ENCODE data around the gene SCARF2.
"Not testable (repeated sequence)": the region's sequence is repeated elsewhere in the genome, so short reads cannot be mapped to it uniquely, and the experiment has no call there.

The SCARF2 gene

DNA sequence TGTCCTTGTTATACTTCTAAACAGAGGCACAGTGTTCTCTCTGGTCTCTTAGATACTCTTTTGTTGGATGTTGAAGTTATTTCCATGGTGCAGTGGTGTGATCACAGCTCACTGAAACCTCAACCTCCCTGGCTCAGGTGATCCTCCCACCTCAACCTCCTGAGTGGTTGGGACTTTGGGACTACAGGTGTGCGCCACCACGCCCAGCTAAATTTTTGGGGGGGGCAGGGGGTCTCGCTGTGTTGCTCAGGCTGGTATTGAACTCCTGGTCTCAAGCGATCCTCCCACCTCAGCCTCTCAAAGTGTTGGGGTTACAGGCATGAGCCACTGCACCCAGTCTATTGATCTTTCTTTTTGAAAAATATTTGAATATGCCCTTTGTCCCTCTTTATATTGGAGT, 28.7 kb downstream of the SCARF2 start:
- DNase-seq = no peak

DNA sequence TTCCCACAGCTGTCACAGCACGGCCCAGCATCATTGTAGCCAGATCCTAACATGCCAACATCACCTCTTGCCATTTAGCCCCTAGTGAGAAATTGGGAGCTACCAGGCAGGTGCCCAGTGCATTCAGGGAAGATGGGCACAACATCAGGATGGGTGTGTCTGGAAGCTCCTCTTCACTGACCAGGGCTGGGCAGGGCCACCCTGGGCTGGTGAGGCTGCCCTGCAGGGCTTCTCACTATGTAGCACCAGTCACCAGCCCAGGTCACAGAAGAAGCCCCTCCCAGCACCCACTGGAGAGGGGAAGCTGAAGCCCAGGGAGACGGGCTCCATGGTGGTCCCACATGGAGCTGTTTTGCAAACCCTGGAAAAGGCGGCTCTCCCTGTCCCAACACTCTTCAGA, 29.8 kb downstream of the SCARF2 start:
- no peak for DNase-seq

DNA sequence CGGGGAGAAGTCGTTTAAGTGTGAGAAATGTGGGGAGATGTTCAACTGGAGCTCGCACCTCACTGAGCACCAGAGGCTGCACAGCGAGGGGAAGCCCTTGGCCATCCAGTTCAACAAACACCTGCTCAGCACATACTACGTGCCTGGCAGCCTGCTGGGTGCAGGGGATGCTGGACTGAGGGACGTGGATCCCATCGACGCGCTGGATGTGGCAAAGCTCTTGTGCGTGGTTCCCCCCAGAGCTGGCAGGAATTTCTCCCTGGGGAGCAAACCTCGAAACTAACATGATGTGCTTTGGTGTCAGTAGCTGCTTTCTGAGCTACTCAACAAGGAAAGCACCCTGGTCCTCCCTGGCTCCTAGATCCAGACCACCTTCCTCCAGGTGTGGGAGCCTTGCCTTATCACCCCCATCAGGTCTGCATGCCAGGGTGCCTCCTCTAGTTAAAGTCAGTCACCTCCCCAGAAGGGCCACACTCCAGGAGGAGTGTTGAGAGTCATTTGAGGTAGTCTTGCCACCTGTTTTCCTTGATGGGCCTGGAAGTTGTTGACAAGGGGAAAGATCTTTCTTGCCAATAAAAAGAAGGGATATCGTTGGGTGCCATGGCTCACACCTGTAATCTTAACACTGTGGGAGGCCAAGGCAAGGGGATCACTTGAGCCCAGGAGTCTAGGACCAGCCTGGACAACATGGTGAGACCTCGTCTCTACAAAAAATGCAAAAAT, 30.8 kb downstream of the SCARF2 start:
- no peak for DNase-seq

DNA sequence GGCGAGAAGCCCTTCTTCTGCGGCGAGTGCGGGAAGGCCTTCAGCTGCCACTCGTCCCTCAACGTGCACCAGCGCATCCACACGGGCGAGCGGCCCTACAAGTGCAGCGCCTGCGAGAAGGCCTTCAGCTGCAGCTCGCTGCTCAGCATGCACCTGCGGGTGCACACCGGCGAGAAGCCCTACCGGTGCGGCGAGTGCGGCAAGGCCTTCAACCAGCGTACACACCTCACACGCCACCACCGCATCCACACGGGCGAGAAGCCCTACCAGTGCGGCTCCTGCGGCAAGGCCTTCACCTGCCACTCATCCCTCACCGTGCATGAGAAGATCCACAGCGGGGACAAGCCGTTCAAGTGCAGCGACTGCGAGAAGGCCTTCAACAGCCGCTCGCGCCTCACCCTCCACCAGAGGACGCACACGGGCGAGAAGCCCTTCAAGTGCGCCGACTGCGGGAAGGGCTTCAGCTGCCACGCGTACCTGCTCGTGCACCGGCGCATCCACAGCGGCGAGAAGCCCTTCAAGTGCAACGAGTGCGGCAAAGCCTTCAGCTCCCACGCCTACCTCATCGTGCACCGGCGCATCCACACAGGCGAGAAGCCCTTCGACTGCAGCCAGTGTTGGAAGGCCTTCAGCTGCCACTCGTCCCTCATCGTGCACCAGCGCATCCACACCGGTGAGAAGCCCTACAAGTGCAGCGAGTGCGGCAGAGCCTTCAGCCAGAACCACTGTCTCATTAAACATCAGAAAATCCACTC, 31.5 kb downstream of the SCARF2 start:
- no peak for DNase-seq

DNA sequence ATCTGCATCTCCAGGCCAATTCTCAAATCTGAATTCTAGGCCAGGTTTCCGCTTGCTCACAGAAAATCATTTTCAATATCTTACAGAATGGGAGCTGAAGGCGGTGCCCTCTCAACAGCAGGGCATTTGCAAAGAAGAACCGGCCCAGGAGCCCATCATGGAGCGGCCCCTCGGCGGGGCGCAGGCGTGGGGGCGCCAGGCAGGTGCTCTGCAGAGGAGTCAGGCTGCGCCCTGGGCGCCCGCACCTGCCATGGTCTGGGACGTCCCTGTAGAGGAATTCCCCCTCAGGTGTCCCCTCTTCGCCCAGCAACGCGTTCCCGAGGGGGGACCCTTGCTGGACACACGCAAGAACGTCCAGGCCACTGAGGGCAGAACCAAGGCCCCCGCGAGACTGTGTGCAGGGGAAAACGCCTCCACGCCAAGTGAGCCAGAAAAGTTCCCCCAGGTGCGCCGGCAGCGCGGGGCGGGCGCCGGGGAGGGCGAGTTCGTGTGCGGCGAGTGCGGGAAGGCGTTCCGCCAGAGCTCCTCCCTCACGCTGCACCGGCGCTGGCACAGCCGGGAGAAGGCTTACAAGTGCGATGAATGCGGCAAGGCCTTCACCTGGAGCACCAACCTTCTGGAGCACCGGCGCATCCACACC, 32.2 kb downstream of the SCARF2 start:
- DNase-seq = no peak

DNA sequence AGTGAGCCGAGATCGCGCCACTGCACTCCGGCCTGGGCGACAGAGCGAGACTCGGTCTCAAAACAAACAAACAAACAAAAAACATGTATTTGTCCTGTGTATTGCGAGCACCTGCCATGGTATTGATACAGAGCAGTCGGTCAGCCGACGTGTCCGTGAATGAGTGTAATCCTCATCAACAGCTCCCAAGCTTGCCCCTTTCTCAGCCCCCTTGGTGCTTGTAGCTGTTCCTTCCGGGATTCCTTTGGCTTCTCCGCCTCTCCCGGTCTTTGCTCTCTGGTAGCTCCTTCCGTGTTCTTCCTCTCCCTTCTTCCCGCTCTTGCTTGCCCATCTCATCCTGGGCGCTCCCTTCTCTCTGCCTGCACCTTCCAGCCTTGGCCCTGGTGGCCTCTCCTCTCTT, 32.7 kb downstream of the SCARF2 start:
- no peak for DNase-seq

DNA sequence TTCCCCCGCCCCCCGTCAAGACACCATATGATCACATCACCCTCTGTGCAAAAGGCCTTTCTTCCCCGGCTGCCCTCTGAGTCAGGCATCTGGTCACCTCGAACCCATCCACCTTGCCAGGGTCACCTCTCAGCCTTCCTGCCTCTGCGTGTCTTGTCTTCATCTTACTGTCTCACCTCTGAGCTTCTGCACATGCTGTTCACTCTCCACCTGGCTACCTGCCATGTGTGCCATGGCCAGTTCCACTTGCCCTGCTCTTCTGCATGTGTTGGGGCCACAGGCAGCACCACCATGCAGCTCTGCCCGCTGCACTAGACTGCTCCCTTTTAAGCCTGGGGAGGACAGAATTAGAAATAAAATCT, 33.9 kb downstream of the SCARF2 start:
- DNase-seq = no peak

DNA sequence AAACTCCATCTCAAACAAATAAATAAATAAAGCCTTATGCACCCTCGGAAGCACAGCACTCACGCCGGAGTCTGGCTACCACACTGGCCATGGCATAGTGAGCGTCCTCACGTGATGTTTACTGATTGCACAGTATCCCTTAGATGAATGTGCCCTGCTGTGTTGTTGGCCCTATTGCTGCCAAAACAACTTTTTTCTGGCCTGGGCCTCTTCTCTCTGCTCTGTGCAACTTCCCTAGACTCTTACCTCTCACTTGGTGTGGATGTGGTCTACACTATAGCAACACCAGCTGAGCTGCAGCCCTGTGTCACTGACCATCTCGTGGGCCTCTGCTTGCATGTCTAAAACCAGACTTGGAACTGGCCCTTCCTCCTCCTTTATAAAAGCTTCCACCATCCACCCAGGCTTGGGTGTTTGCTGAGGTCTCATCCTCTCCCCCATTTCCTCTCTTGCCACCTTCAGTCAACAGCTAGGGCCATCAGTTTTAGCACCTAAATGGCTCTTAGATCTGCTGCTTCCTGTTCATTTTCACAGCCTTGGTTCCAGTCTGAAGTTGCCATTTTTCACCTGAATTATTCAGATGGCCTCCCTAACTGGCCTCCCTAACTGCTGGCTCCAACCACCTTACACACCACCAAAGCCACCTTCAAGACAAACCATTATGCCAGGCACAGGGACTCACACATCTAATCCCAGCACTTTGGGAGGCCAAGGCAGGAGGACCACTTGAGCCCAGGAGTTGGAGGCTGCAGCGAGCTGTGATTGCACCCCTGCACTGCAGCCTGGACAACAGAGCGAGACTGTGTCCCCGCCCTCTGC, 34.5 kb downstream of the SCARF2 start:
- no peak for DNase-seq

DNA sequence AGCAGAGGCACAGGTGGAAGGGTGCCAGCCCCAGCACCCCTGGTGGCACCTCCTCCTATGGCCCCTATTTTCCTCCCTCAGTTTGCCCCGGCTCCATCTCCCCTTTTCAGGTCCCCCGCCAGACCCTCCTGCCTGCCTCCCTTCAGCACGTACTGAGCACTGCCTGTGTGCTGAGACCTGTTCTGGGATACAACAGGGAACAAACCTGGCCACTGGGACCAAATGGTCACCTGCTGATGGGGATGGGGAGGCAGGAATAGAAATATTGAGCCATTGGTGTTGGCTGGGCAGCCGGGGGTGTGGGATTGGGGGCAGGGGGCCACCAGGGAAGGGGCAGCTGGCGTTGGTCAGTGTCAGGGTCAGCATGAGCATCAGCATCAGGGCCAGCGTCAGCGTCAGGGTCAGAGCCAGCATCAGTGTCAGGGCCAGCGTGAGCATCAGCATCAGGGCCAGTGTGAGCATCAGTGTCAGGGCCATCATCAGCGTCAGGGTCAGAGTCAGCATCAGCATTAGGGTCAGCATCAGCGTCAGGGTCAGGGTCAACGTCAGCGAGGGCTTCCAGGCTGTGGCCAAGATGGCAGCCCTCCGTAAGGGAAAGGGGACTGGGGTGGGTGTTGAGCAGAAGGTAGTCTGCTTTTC, 36.1 kb downstream of the SCARF2 start:
- no peak for DNase-seq

DNA sequence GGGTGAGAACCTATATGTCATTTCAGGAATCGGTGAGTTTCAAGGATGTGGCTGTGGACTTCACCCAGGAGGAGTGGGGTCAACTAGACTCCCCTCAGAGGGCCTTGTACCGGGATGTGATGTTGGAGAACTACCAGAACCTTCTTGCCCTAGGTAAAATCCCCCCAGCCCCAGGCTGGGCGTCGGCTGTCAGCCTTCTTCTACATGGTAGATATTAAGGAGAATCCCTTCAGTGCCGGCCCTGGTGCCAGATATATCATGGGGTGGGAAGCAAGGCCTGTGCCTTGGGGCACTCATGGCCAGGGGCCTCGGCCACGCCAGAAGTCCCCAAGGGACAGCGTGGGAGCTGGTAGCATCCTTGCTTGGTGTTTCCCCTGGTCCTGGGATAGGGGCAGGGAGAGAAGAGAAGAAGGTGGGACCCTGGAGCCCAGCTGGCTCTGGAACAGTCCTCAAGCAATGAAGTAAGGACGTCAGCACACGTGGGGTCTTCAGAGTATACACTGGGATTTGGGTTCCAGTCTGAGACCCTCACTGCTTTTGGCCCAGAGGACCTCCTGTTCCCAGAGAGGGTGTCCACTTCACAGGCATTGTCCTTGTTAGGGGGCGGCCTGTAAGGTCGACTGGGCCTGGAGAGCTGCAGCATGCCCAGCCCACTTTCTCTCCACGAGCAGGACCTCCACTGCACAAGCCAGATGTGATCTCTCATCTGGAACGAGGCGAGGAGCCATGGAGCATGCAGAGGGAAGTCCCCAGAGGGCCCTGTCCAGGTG, 36.8 kb downstream of the SCARF2 start:
- no peak for DNase-seq

DNA sequence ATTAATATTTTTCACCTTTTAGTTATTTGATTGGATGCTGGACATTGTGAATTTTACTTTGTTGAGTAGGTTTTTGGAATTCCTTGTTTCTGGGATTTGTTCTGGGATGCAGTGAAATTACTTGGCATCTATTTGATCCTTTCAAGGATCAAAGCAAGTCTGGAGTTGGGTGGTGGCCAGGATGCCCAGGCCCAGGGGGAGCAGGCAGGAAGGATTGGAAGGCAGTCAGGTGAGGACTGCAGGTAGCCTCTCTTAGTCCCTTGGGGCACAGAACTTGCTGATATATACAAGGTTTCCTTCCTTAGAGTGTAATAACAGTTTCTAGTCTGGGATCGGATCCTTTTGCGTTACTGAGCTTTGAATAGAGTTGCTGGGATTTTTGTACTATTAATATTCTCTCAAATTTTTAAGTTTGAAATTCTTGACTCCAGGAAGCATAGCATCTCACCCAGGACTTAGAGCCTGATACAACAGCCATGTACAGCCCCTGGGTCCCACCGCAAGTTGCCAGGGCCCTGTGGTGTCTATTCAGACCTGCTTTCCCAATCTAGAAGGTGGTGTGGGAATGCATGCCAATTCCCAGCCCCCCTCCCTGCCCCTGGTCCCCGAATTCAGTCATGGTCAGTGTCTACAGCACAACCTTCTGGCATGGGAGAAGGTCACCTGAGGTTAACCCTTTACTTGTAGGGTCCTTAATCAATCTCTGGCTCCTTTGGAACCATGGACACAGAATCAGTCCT, 37.6 kb downstream of the SCARF2 start:
- DNase-seq = no peak

DNA sequence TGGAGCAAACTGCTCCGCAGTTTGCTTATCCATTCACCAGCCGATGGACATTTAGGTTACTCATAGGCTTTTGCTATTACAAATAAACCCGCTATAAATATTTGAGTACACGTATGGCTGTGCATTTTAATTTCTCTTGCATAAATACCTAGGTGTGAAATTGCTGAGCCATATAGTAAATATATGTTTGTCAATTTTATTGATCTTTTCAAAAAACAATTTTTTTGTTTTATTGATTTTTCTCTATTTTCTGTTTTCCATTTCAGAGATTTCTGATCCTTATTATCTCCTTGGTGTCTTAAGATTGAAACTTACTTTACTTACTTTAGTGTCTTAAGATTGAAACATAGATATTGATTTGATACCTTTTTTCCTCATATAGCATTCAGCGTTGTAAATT, 39.2 kb downstream of the SCARF2 start:
- DNase-seq = no peak

DNA sequence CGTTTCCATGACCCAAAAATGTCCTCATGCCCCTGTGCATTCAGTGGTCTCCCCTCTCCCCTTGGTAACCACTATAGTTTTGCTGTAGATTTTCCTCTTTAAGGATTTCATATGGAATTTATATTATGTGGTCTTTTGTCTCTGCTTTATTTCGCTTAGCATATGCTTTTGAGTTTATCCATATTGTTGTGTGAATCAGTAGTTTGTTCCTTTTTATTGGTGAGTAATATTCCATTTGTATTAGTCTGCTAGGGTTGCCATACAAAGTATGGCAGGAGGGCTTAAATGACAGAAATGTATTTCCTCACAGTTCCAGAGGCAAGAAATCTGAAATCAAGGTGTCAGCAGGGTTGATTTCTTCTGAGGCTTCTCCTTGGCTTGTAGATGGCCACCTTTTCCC, 40.1 kb downstream of the SCARF2 start:
- no peak for DNase-seq

DNA sequence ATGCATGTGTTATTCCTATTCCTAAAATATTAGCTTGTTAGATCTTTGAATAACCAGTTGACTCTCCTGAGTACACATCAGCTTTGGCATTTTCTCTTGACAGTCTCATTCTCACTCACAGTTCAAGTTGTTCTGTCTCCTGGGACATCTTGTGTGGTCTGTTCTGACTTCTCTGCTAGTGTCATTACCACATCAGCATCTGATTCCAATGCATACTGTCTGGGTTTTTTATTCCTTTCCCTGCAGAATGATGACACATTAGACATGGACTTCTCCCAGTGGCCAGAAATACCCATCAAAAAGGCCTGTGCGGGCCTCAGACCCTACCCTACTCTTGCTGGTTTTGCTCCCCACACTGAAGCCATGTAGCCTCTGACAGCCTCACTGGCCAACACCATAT, 41.0 kb downstream of the SCARF2 start:
- DNase-seq = no peak

DNA sequence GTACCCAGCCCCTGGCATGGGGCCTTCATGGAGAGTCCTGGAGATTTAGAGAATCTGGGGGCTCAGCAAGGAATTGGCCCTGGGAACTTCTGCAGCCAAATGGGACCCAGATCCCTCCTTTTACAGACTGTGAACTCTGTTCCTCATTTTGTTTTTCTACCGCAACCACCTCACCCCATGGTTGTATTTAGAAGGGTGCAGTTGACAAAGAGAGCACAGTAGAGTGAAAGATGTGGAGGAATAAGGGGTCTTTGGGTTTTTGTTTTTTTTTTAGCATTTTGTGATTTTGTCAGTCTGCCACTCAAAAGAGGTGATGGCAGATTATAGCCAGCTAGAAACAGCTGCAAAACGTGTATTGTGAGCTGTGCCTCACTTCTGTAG, 41.7 kb downstream of the SCARF2 start:
- DNase-seq = no peak

DNA sequence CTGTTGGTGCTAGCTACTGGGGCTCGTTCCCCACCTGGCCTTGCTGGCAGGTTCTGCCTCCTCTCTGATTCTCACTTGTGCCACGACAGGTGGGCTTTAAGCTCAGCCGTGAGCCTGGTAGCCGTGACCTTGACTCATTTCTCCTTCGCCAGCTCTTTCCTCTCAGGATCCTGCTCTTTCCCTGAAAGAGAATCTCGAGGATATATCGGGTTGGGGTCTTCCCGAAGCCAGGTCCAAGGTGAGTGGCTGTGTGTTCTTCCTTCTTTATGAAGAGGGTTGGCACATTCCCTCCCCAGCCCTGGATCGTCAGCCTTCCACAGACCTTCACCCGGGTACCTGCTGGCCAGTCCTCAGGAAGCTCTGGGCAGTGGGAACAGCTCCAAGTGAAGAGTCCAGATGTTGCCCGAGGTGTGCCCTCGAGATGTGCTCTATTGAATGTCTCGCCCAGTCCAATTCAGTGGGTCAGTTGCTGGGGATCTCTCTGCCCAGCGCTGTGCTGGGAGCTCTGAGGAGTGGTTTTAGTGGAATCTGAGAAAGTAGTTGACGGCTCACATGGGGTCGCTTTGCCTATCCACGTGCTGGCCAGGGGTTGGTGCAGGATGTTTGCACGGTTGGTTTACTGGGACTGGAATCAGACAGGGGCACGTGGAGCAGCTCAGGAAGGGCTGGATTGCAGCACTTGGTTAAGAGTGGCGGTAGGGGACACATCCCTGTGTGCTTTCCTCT, 42.3 kb downstream of the SCARF2 start:
- no peak for DNase-seq

DNA sequence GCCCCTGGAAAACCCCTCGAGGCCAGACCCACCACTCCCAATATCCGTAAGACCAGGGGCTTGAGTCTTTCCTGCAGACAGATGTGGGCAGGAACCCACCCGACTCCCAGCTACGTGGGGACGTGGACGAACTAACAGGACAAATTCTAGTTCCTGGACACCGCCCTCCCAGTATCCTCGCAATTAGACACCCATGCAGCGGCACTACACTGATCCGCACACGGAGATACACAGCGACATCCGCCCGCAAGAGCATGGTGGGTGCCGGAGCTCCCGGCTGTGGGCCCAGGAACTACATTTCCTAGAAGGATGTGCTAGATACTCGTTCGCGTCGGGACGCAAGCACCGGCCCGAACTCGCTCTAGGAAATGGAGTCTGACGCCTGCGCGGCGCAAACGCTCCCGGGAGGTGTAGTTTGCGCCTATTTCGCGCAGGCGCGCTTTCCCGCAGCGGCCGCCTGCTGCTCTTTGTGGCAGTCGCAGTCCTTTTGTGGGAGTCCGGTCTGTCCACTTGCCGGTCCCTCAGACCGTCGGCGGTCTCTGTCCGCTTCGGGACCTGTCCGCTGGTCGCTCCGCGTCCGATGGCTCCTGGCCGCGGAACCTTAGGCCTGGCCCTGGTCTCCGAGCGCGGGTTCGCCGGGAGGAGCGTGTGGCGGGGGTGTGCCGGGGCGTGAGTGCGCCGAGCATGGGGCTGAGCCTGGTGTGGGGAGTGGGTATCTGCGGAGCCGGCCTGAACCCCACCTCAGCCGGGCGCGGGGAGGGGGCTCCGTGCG, 43.7 kb downstream of the SCARF2 start, which contains the start of gene ZNF74:
ZNF74 (plus strand) TSS at position 447 of the 772 bp plus-strand sequence. CDS start 478 bp downstream, outside the sequence.
- peak; percentile 87 for DNase-seq

DNA sequence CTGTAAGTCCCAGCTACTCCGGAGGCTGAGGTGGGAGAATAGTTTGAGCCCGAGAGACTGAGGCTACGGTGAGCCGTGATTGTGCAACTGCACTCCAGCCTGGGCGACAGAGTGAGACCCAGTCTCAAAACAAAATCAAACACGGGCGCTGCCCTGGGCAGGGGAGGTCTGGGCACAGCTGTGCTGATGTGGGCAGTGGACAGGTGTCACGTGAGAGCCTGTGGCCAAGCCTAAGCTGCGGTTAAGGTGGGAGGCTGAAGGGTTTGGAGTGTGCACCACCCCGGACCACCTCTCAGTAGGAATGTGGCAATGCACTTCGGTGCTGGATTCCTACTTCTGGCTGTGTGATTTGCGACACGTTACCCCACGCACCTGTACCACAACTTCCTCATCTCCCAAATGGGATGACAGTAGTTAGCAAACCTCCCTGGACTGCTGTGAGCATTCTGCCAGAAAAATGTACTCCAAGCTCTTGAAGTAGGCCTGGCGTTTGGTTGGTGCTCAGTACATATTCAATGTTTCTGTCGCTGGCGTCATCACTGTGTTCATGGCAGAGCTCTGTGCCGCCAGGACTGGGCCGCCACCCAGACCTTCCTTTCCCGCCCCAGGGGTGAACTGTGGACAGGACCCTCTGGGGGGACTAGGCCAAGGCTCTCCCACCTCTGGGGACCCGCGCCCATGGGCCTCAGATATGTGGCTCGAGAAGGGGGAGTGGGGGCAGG, 44.5 kb downstream of the SCARF2 start:
- DNase-seq = no peak

DNA sequence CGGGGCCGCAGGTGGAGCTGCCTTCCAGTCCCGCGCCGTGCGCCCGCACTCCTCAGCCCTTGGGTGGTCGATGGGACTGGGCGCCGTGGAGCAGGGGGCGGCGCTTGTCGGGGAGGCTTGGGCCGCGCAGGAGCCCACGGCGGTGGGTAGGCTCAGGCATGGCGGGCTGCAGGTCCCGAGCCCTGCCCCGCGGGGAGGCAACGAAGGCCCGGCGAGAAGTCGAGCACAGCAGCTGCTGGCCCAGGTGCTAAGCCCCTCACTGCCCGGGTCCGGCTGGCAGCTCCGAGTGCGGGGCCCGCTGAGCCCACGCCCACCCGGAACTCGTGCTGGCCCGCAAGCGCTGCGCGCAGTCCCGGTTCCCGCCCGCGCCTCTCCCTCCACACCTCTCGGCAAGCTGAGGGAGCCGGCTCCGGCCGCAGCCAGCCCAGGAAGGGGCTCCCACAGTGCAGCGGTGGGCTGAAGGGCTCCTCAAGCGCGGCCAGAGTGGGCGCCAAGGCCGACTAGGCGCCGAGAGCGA, 45.2 kb downstream of the SCARF2 start:
- not testable (repeated sequence) for DNase-seq

Measured in NCI-H446 treated with DMSO at 0.1 percent for 48 hours (cell line).